ENCODE measurements around the gene PICALM. TPM values are rescaled to one million over a fixed set of nuclear protein-coding genes. Genes with fewer than 3 reads are reported as not detected.

Gene PICALM
- total and polyA plus RNA-seq, 2 of the 8 experiments (the other 6 are each of a cell fraction or from before 2014, with no cell fraction given) = 69.4 to 71.3 TPM

DNA sequence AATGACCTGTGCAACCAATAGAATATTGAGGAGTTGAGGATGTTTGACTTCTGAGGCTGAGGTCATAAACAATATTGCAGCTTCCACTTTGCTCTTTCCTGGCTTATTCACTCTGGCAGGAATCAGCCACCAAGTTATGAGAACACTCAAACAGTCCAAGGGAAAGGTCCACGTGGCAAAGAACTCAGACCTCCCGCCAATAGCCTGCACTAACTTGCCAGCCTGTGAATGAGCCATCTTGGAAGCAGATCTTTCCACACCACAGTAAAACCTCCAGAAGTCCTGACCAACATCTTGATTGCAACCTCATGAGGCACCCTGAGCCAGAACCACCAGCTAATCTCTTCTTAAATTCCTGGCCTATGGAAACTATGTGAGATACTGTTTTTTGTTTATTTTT is 22.7 kb upstream of the PICALM start (continued):
- TF ChIP-seq, protein P1, sequence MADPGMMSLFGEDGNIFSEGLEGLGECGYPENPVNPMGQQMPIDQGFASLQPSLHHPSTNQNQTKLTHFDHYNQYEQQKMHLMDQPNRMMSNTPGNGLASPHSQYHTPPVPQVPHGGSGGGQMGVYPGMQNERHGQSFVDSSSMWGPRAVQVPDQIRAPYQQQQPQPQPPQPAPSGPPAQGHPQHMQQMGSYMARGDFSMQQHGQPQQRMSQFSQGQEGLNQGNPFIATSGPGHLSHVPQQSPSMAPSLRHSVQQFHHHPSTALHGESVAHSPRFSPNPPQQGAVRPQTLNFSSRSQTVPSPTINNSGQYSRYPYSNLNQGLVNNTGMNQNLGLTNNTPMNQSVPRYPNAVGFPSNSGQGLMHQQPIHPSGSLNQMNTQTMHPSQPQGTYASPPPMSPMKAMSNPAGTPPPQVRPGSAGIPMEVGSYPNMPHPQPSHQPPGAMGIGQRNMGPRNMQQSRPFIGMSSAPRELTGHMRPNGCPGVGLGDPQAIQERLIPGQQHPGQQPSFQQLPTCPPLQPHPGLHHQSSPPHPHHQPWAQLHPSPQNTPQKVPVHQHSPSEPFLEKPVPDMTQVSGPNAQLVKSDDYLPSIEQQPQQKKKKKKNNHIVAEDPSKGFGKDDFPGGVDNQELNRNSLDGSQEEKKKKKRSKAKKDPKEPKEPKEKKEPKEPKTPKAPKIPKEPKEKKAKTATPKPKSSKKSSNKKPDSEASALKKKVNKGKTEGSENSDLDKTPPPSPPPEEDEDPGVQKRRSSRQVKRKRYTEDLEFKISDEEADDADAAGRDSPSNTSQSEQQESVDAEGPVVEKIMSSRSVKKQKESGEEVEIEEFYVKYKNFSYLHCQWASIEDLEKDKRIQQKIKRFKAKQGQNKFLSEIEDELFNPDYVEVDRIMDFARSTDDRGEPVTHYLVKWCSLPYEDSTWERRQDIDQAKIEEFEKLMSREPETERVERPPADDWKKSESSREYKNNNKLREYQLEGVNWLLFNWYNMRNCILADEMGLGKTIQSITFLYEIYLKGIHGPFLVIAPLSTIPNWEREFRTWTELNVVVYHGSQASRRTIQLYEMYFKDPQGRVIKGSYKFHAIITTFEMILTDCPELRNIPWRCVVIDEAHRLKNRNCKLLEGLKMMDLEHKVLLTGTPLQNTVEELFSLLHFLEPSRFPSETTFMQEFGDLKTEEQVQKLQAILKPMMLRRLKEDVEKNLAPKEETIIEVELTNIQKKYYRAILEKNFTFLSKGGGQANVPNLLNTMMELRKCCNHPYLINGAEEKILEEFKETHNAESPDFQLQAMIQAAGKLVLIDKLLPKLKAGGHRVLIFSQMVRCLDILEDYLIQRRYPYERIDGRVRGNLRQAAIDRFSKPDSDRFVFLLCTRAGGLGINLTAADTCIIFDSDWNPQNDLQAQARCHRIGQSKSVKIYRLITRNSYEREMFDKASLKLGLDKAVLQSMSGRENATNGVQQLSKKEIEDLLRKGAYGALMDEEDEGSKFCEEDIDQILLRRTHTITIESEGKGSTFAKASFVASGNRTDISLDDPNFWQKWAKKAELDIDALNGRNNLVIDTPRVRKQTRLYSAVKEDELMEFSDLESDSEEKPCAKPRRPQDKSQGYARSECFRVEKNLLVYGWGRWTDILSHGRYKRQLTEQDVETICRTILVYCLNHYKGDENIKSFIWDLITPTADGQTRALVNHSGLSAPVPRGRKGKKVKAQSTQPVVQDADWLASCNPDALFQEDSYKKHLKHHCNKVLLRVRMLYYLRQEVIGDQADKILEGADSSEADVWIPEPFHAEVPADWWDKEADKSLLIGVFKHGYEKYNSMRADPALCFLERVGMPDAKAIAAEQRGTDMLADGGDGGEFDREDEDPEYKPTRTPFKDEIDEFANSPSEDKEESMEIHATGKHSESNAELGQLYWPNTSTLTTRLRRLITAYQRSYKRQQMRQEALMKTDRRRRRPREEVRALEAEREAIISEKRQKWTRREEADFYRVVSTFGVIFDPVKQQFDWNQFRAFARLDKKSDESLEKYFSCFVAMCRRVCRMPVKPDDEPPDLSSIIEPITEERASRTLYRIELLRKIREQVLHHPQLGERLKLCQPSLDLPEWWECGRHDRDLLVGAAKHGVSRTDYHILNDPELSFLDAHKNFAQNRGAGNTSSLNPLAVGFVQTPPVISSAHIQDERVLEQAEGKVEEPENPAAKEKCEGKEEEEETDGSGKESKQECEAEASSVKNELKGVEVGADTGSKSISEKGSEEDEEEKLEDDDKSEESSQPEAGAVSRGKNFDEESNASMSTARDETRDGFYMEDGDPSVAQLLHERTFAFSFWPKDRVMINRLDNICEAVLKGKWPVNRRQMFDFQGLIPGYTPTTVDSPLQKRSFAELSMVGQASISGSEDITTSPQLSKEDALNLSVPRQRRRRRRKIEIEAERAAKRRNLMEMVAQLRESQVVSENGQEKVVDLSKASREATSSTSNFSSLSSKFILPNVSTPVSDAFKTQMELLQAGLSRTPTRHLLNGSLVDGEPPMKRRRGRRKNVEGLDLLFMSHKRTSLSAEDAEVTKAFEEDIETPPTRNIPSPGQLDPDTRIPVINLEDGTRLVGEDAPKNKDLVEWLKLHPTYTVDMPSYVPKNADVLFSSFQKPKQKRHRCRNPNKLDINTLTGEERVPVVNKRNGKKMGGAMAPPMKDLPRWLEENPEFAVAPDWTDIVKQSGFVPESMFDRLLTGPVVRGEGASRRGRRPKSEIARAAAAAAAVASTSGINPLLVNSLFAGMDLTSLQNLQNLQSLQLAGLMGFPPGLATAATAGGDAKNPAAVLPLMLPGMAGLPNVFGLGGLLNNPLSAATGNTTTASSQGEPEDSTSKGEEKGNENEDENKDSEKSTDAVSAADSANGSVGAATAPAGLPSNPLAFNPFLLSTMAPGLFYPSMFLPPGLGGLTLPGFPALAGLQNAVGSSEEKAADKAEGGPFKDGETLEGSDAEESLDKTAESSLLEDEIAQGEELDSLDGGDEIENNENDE (IDR thresholded peaks at IDR 0.05; ENCODE audit: insufficient replicate concordance, low read length) = no peak
- TF ChIP-seq CHD1 (IDR thresholded peaks at IDR 0.05; ENCODE audit: low read depth, low read length) = no peak
- TF ChIP-seq EGR1 (IDR thresholded peaks at IDR 0.05; ENCODE audit: borderline replicate concordance, low read depth, low read length) = no peak
- TF ChIP-seq, protein P2, sequence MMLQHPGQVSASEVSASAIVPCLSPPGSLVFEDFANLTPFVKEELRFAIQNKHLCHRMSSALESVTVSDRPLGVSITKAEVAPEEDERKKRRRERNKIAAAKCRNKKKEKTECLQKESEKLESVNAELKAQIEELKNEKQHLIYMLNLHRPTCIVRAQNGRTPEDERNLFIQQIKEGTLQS (IDR thresholded peaks at IDR 0.05; ENCODE audit: insufficient read depth, low read depth, low read length) = no peak
- TF ChIP-seq FOSL1 (IDR thresholded peaks at IDR 0.05; ENCODE audit: insufficient read depth, low read depth, low read length) = no peak
- no peak for TF ChIP-seq RXRA (IDR thresholded peaks at IDR 0.05; ENCODE audit: insufficient read depth, low read depth, low read length)
- no peak for TF ChIP-seq BCL11A (IDR thresholded peaks at IDR 0.05; ENCODE audit: low read depth in 2 of 2, low read length in 2 of 2)
- no peak for TF ChIP-seq EP300 (IDR thresholded peaks at IDR 0.05; ENCODE audit: borderline replicate concordance in 1 of 2, low read depth in 2 of 2, low read length in 2 of 2)
- no peak for TF ChIP-seq ZNF274 (IDR thresholded peaks at IDR 0.05; ENCODE audit: borderline replicate concordance, extremely low read depth, low read length)

Measured in H1 (cell line).